ENCODE measurements around the gene FNDC8. TPM values are rescaled to one million over a fixed set of nuclear protein-coding genes. Genes with fewer than 3 reads are reported as not detected.

FNDC8 gene
- polyA plus RNA-seq, 3 donors = not detected

GRCh38 chr17:35142467-35142796, 21.0 kb downstream of the FNDC8 start:
- intact Hi-C loops (cut with micrococcal nuclease) = no loop called here
- 77% methylated on average over 8 of the region's 8 CpGs for WGBS (ENCODE audit: insufficient coverage)
- H3K79me2 ChIP-seq (ENCODE audit: insufficient read depth, low read length) = peaks cover 11% of the 10 kb centered on the region
- H3K36me3 ChIP-seq (replicated peaks in 1 of 2; ENCODE audit: control insufficient read depth in 1 of 2, insufficient read depth in 2 of 2, low read length in 2 of 2) = peaks cover 16 to 22% of the 10 kb centered on the region in 2 donors
- H3K27ac ChIP-seq (ENCODE audit: low read depth in 1 of 2, low read length in 2 of 2) = no peak overlapping the region
- H4K20me1 ChIP-seq (ENCODE audit: insufficient read depth, low read length) = no peaks in the 10 kb centered on the region
- TF ChIP-seq CTCF (IDR thresholded peaks at IDR 0.05) = peak; percentile 63
- H3K4me1 Mint-ChIP-seq = peaks cover 11% of the 10 kb centered on the region
- peak overlapping the region; percentile 83 to 91 for H3K4me3 Mint-ChIP-seq
- no peak overlapping the region for H3K27ac Mint-ChIP-seq
- no peaks in the 10 kb centered on the region for H3K9me3 ChIP-seq (replicated peaks in 1 of 2; ENCODE audit: control insufficient read depth in 1 of 2, insufficient read depth in 1 of 2, low read length in 2 of 2)
- no peak overlapping the region for H3K9ac ChIP-seq (ENCODE audit: insufficient read depth, low read length, poor library complexity, severe bottlenecking)
- peak overlapping the region; percentile 92 for H2AFZ ChIP-seq (ENCODE audit: insufficient read depth, low read depth, low read length, poor library complexity, severe bottlenecking)
- peak overlapping the region; percentile 87 for H3K4me2 ChIP-seq (replicated peaks; ENCODE audit: extremely low read depth, low read length, poor library complexity, severe bottlenecking)
- peaks cover 14% of the 10 kb centered on the region in 2 donors for H3K36me3 Mint-ChIP-seq
- H3K4me1 ChIP-seq (ENCODE audit: control insufficient read depth in 1 of 2, insufficient read depth in 2 of 2, low read length in 2 of 2) = peaks cover 0 to 13% of the 10 kb centered on the region in 2 donors
- H3K4me3 ChIP-seq (replicated peaks in 1 of 3; ENCODE audit: low read depth in 2 of 3, low read length in 3 of 3) = peak overlapping the region in 1 of 3 experiments; percentile 82
- no peak for DNase-seq
- H3K27me3 Mint-ChIP-seq (ENCODE audit: low read depth in 3 of 3) = peaks cover 0 to 3% (median 2%) of the 10 kb centered on the region in 3 donors
- no peaks in the 10 kb centered on the region for H3K9me3 Mint-ChIP-seq
- no peaks in the 10 kb centered on the region for H3K27me3 ChIP-seq (ENCODE audit: control insufficient read depth in 2 of 2, insufficient read depth in 2 of 2, low read length in 2 of 2)

GRCh38 chr17:35144840-35145239, 23.4 kb downstream of the FNDC8 start:
- Mint-ChIP-seq H3K4me1 (peaks cover 11% of the 10 kb centered on the region), H3K9me3 (no peaks in the 10 kb centered on the region), H3K4me3 (no peak overlapping the region), H3K36me3 (no peaks in the 10 kb centered on the region), H3K27me3 (ENCODE audit: low read depth in 3 of 3) (peaks cover 5% of the 10 kb centered on the region in 3 donors), H3K27ac (no peak overlapping the region)
- peaks cover 11% of the 10 kb centered on the region for H3K79me2 ChIP-seq (ENCODE audit: insufficient read depth, low read length)
- no peaks in the 10 kb centered on the region for H3K27me3 ChIP-seq (ENCODE audit: control insufficient read depth in 2 of 2, insufficient read depth in 2 of 2, low read length in 2 of 2)
- no peak for DNase-seq
- H3K27ac ChIP-seq (ENCODE audit: low read depth in 1 of 2, low read length in 2 of 2) = no peak overlapping the region
- no peak overlapping the region for H3K4me2 ChIP-seq (replicated peaks; ENCODE audit: extremely low read depth, low read length, poor library complexity, severe bottlenecking)
- intact Hi-C loops (cut with micrococcal nuclease) = no loop called here
- no peaks in the 10 kb centered on the region for H3K9me3 ChIP-seq (replicated peaks in 1 of 2; ENCODE audit: control insufficient read depth in 1 of 2, insufficient read depth in 1 of 2, low read length in 2 of 2)
- no CpG with 5 or more reads among the region's 4 CpGs for WGBS (ENCODE audit: insufficient coverage)
- H3K9ac ChIP-seq (ENCODE audit: insufficient read depth, low read length, poor library complexity, severe bottlenecking) = no peak overlapping the region
- no peaks in the 10 kb centered on the region for H3K36me3 ChIP-seq (replicated peaks in 1 of 2; ENCODE audit: control insufficient read depth in 1 of 2, insufficient read depth in 2 of 2, low read length in 2 of 2)
- no peak overlapping the region for H2AFZ ChIP-seq (ENCODE audit: insufficient read depth, low read depth, low read length, poor library complexity, severe bottlenecking)
- H3K4me3 ChIP-seq (replicated peaks in 1 of 3; ENCODE audit: low read depth in 2 of 3, low read length in 3 of 3) = no peak overlapping the region
- no peak for TF ChIP-seq CTCF (IDR thresholded peaks at IDR 0.05)
- H4K20me1 ChIP-seq (ENCODE audit: insufficient read depth, low read length) = no peaks in the 10 kb centered on the region
- H3K4me1 ChIP-seq (ENCODE audit: control insufficient read depth in 1 of 2, insufficient read depth in 2 of 2, low read length in 2 of 2) = peaks cover 0 to 13% of the 10 kb centered on the region in 2 donors

All from CD14-positive monocyte (primary cell).